Dermis microvascular lymphatic vessel endothelial cell (primary cell): ENCODE measurements around the gene PITPNM2. TPM values are rescaled to one million over a fixed set of nuclear protein-coding genes. Genes with fewer than 3 reads are reported as not detected.

Experiments used
- total RNA-seq: library from RNA; depleted of rRNA; stranded (reverse); fragments of >200 nt; gene quantifications from 2 replicates; pipeline ENCODE4 v1.2.1, GENCODE V29; 2014

Gene PITPNM2
- total RNA-seq, 1 donor from 2014 or later, result 4.0 TPM

Other genes with a start within 250 kb of the PITPNM2 start
- 4.5 and 5.2 TPM in 2 replicates for gene ABCB9, start 184.6 kb downstream of the PITPNM2 start, total RNA-seq
- gene OGFOD2, start 175.8 kb downstream of the PITPNM2 start, total RNA-seq, result 7.6 and 9.1 TPM in 2 replicates
- 133 and 149 TPM in 2 replicates for gene ARL6IP4, start 170.4 kb downstream of the PITPNM2 start, total RNA-seq
- gene MPHOSPH9, start 82.1 kb upstream of the PITPNM2 start, total RNA-seq, result 23.1 and 37.7 TPM in 2 replicates
- 9.2 and 9.4 TPM in 2 replicates for gene MTRFR, start 82.3 kb upstream of the PITPNM2 start, total RNA-seq
- 218 and 261 TPM in 2 replicates for gene CDK2AP1, start 120.8 kb upstream of the PITPNM2 start, total RNA-seq
- 20.3 and 20.9 TPM in 2 replicates for gene SBNO1, start 213.8 kb upstream of the PITPNM2 start, total RNA-seq
- gene KMT5A, start 233.0 kb upstream of the PITPNM2 start, total RNA-seq, result 24.9 and 25.4 TPM in 2 replicates